ENCODE results near the gene OTULINL.

GRCh38 chr5:14574096-14574495 lies 7.5 kb upstream of the OTULINL start:
- TF ChIP-seq CTCF (conservative IDR thresholded peaks at IDR 0.05; ENCODE audit: low read length): no peak
- TF ChIP-seq EZH2phosphoT487 (IDR thresholded peaks at IDR 0.05; ENCODE audit: borderline replicate concordance): no peak

All from Loucy (cell line).